ENCODE measurements around the gene ZDHHC7.

The ZDHHC7 gene

GRCh38 chr16:85047867-85048455 lies 36.6 kb upstream of the ZDHHC7 start:
- no peaks in the 10 kb centered on the region for H4K20me1 ChIP-seq (ENCODE audit: insufficient read depth)
- no peak for TF ChIP-seq CTCF (conservative IDR thresholded peaks at IDR 0.05; ENCODE audit: low read depth, low read length)
- H3K36me3 ChIP-seq (ENCODE audit: insufficient read depth): no peaks in the 10 kb centered on the region
- no peaks in the 10 kb centered on the region for H3K79me2 ChIP-seq (ENCODE audit: insufficient read depth, low read depth)
- no peak overlapping the region for H3K4me3 ChIP-seq (IDR thresholded peaks at IDR 0.05; ENCODE audit: insufficient read depth, low read depth, low read length)
- H2AFZ ChIP-seq (ENCODE audit: low read depth): no peak overlapping the region
- H3K9ac ChIP-seq: no peak overlapping the region
- no peak overlapping the region for H3K27ac ChIP-seq
- no peaks in the 10 kb centered on the region for H3K27me3 ChIP-seq (ENCODE audit: insufficient read depth, low read depth)
- H3K4me2 ChIP-seq: no peak overlapping the region
- no peaks in the 10 kb centered on the region for H3K4me1 ChIP-seq (ENCODE audit: low read depth, poor library complexity, severe bottlenecking)

DNA sequence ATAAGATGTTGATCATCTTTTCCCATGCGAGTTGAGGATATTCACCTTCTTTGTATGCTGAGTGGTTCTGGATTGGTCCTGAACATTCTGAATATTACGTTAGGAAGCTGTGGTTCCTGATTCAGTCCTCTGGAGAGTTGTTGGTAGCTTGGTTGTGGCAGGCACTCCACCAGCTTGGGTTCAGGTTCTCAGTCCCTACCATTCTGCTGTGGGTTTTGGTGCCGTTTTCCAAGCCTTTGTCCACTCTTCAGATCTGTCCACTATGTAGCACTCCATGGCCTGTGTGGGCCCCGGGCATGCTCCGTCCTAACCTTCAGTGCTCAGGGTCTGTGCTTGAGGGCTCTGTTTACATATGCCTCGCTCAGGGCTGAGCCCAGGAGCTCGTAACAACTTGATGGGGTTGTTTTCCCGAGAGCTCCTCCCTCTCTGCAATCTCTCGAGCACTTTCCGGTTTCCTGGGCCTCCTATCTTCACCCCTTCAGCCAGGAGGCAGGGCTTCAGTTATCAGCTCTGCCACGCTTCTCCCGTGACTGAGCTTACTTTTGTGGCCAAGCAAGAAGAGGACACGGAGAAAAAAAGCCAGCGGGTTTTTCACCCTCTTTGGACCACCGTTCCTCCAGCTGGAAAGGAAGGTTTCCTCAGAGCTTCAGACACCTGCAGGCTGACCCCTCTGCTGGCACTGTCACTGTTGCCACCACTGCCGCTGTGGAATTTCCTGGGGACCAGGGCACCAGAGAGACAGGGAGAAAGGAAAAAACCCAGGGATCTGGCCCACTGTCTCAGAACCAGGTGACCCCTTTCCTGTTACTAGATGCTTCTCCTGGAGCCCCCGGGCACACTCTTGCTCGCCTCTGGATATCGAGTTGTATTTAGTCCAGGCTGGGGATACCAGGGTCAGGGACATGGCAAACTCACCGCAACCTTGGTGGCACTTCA lies 35.9 kb upstream of the ZDHHC7 start:
- no peak overlapping the region for H3K4me3 ChIP-seq (IDR thresholded peaks at IDR 0.05; ENCODE audit: insufficient read depth, low read depth, low read length)
- H3K27me3 ChIP-seq (ENCODE audit: insufficient read depth, low read depth): no peaks in the 10 kb centered on the region
- H4K20me1 ChIP-seq (ENCODE audit: insufficient read depth): no peaks in the 10 kb centered on the region
- no peaks in the 10 kb centered on the region for H3K79me2 ChIP-seq (ENCODE audit: insufficient read depth, low read depth)
- no peak overlapping the region for H3K9ac ChIP-seq
- no peak for TF ChIP-seq CTCF (conservative IDR thresholded peaks at IDR 0.05; ENCODE audit: low read depth, low read length)
- no peaks in the 10 kb centered on the region for H3K4me1 ChIP-seq (ENCODE audit: low read depth, poor library complexity, severe bottlenecking)
- H3K36me3 ChIP-seq (ENCODE audit: insufficient read depth): no peaks in the 10 kb centered on the region
- H3K4me2 ChIP-seq: no peak overlapping the region
- no peak overlapping the region for H2AFZ ChIP-seq (ENCODE audit: low read depth)
- no peak overlapping the region for H3K27ac ChIP-seq

DNA sequence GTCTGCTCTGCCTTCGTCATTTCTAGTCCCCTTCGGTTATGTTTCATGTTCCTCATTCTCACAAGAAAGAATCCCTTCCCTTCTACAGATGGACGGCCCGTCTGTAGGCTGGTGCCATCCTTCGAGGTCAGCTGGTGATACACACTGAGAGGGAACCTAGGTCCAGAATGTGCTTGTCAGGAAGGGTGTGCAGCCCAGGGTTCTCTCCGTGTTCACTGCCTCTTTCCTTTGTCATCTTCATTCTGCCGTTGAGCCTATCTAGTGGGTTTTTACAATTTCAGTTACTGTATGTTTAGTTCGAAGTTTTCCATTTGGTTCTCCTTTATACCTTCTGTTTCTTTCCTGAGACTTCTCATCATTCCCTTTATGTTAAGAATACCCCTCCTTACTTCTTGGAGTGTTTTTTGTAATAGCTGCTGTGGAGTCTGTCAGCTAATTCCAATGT lies 35.2 kb upstream of the ZDHHC7 start:
- Histone ChIP-seq H3K79me2 (ENCODE audit: insufficient read depth, low read depth) (no peaks in the 10 kb centered on the region), H3K36me3 (ENCODE audit: insufficient read depth) (no peaks in the 10 kb centered on the region), H3K27me3 (ENCODE audit: insufficient read depth, low read depth) (no peaks in the 10 kb centered on the region), H4K20me1 (ENCODE audit: insufficient read depth) (no peaks in the 10 kb centered on the region), H3K9ac (no peak overlapping the region), H3K27ac (no peak overlapping the region), H3K4me3 (IDR thresholded peaks at IDR 0.05; ENCODE audit: insufficient read depth, low read depth, low read length) (no peak overlapping the region), H3K4me2 (no peak overlapping the region), H3K4me1 (ENCODE audit: low read depth, poor library complexity, severe bottlenecking) (no peaks in the 10 kb centered on the region), H2AFZ (ENCODE audit: low read depth) (no peak overlapping the region)
- no peak for TF ChIP-seq CTCF (conservative IDR thresholded peaks at IDR 0.05; ENCODE audit: low read depth, low read length)

DNA sequence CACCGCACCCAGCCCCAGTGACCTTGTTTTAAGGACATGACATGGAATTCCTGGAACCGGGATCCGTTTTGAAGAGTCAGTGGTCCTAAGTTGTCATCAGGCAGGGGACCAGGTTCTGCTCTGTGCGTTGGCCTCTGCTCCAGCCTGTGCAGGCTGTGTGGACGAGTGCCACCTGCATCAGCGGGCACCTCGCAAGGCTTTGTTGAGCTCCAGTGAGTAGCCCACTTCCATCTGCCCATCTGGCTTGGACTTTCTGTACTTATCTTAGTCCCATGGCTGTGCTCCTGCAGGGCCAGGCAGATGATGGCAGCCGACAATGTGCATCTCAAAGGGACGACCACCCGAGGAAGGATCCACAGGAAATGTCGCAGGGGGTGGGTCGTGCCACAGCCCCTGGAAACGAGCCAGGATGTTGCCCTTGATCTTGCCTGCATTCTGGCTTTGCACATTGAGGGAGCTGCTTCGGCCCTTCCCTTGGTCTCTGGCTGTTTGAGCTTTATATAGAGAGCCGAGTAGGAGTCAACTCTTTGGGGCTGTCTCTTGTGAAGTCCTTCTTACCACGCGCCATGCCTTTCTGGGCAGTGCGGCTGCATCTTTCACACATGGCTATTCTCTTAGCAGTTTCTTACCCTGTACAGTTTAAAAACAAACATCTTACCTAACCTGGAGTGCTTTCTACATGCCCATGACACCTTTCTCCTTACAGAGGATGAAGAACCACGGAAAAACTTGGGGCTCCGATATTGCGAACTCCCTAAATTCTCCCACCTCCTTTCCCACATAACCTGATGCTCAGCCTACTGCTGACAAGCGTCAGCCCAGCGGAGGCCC lies 34.5 kb upstream of the ZDHHC7 start:
- H3K9ac ChIP-seq: no peak overlapping the region
- no peak overlapping the region for H3K4me2 ChIP-seq
- H4K20me1 ChIP-seq (ENCODE audit: insufficient read depth): no peaks in the 10 kb centered on the region
- no peak overlapping the region for H3K27ac ChIP-seq
- no peak overlapping the region for H2AFZ ChIP-seq (ENCODE audit: low read depth)
- no peak overlapping the region for H3K4me3 ChIP-seq (IDR thresholded peaks at IDR 0.05; ENCODE audit: insufficient read depth, low read depth, low read length)
- H3K27me3 ChIP-seq (ENCODE audit: insufficient read depth, low read depth): no peaks in the 10 kb centered on the region
- H3K4me1 ChIP-seq (ENCODE audit: low read depth, poor library complexity, severe bottlenecking): no peaks in the 10 kb centered on the region
- H3K79me2 ChIP-seq (ENCODE audit: insufficient read depth, low read depth): no peaks in the 10 kb centered on the region
- TF ChIP-seq CTCF (conservative IDR thresholded peaks at IDR 0.05; ENCODE audit: low read depth, low read length): no peak
- H3K36me3 ChIP-seq (ENCODE audit: insufficient read depth): no peaks in the 10 kb centered on the region

Measured in KMS-11 (cell line).